Endodermal cell (in vitro differentiated cells): ENCODE measurements around the gene HEYL. TPM values are rescaled to one million over a fixed set of nuclear protein-coding genes. Genes with fewer than 3 reads are reported as not detected.

Source experiments
- DNase-seq: peaks from one replicate; pipeline ENCODE4 v3.0.0-alpha.2; 2017
- H3K27ac ChIP-seq: 2 replicates; pipeline ENCODE4 v1.5.1; 2013; ENCODE audit warnings: mild to moderate bottlenecking, low read depth, low read length, moderate library complexity
- H3K27me3 ChIP-seq: 2 replicates; pipeline ENCODE4 v1.6.1; 2013; ENCODE audit warnings: mild to moderate bottlenecking, low read length, moderate library complexity; ENCODE audit not compliant: insufficient read depth, control insufficient read depth, poor library complexity, severe bottlenecking
- H3K36me3 ChIP-seq: 2 replicates; pipeline ENCODE4 v1.7.0; 2013; ENCODE audit warnings: mild to moderate bottlenecking, low read length, moderate library complexity; ENCODE audit not compliant: control insufficient read depth, insufficient read depth
- H3K4me1 ChIP-seq: one replicate; pipeline ENCODE4 v1.7.0; 2013; ENCODE audit warnings: low read length; ENCODE audit not compliant: control insufficient read depth, insufficient read depth
- H3K4me3 ChIP-seq: 2 replicates; pipeline ENCODE4 v1.5.1; 2013; ENCODE audit warnings: mild to moderate bottlenecking, low read length, moderate library complexity
- H3K9ac ChIP-seq: 2 replicates; pipeline ENCODE4 v1.6.1; 2013; ENCODE audit warnings: mild to moderate bottlenecking, low read length, moderate library complexity; ENCODE audit not compliant: poor library complexity, severe bottlenecking; ENCODE audit errors: extremely low read depth
- H3K9me3 ChIP-seq: 2 replicates; pipeline ENCODE4 v1.6.1; 2013; ENCODE audit warnings: mild to moderate bottlenecking, low read length, moderate library complexity; ENCODE audit not compliant: control insufficient read depth
- H3K27ac Mint-ChIP-seq: 2 replicates; pipeline ENCODE4 v1.8.0; 2020; ENCODE audit warnings: mixed read lengths
- H3K27me3 Mint-ChIP-seq: 2 replicates; pipeline ENCODE4 v1.8.0; 2021; ENCODE audit warnings: mild to moderate bottlenecking, mixed read lengths; ENCODE audit not compliant: insufficient read depth
- H3K36me3 Mint-ChIP-seq: 2 replicates; pipeline ENCODE4 v1.8.0; 2020; ENCODE audit warnings: low read depth, mixed read lengths
- H3K4me1 Mint-ChIP-seq: 2 replicates; pipeline ENCODE4 v1.8.0; 2020; ENCODE audit warnings: mixed read lengths
- H3K4me3 Mint-ChIP-seq: 2 replicates; pipeline ENCODE4 v1.8.0; 2020; ENCODE audit warnings: mild to moderate bottlenecking, moderate library complexity, mixed read lengths
- H3K9me3 Mint-ChIP-seq: 2 replicates; pipeline ENCODE4 v1.8.0; 2020; ENCODE audit warnings: mild to moderate bottlenecking, mixed read lengths
- CTCF ChIP-seq: fragments of 200-600 bp; sonication (generic); conservative IDR thresholded peaks from 2 replicates; pipeline ENCODE4 v1.5.0; 2021; ENCODE audit warnings: antibody characterized with exemption, mild to moderate bottlenecking
- WGBS, 2 experiments: methylation state at CpG; one replicate each; pipeline versions ENCODE4 v1.1.5 to v1.1.7; 2013; ENCODE audit warnings: missing lambda C conversion rate in 2 of 2, mixed read lengths in 1 of 2; ENCODE audit not compliant: insufficient coverage in 1 of 2, insufficient read length in 1 of 2; 5-methylcytosine and 5-hydroxymethylcytosine counted together
- total RNA-seq, 2 donors: library from RNA; stranded (reverse); fragmentation: NEBNext Ultra II Directional in 1 of 2; extraction: Animal tissue kit (Norgen Biotek cat#: 25700) in 1 of 2; gene quantifications; 2 replicates in 1 of 2; 3 replicates in 1 of 2; pipeline ENCODE4 v1.2.1, GENCODE V29; 2021

The HEYL gene
- total RNA-seq, 2 donors from 2014 or later, result 1.2 to 1.5 TPM

- peaks cover 80% of the 10 kb centered on the region for H3K27me3 Mint-ChIP-seq
These were observed 7.0 kb upstream of the HEYL start for GRCh38 chr1:39646232-39647081.

GRCh38 chr1:39645411-39646043 lies 6.1 kb upstream of the HEYL start:
- H3K4me1 Mint-ChIP-seq, result peaks cover 5% of the 10 kb centered on the region
- no peak overlapping the region for H3K27ac Mint-ChIP-seq
- Histone ChIP-seq H3K27me3 (peaks cover 75% of the 10 kb centered on the region), H3K9me3 (no peaks in the 10 kb centered on the region), H3K9ac (no peak overlapping the region), H3K4me1 (no peaks in the 10 kb centered on the region), H3K4me3 (no peak overlapping the region), H3K27ac (no peak overlapping the region), H3K36me3 (no peaks in the 10 kb centered on the region)
- H3K4me3 Mint-ChIP-seq, result no peak overlapping the region
- no peak for TF ChIP-seq CTCF
- DNase-seq, result no peak
- 93 to 100% methylated on average over 1 to 3 of the region's 3 CpGs for WGBS, 2 experiments
- H3K27me3 Mint-ChIP-seq, result peaks cover 80% of the 10 kb centered on the region
- H3K9me3 Mint-ChIP-seq, result no peaks in the 10 kb centered on the region
- no peaks in the 10 kb centered on the region for H3K36me3 Mint-ChIP-seq

More at GRCh38 chr1:39646232-39647081, 7.0 kb upstream of the HEYL start:
- Histone ChIP-seq H3K36me3 (no peaks in the 10 kb centered on the region), H3K9ac (no peak overlapping the region), H3K4me3 (no peak overlapping the region), H3K27ac (peak overlapping the region; percentile 89), H3K27me3 (peaks cover 71% of the 10 kb centered on the region), H3K4me1 (no peaks in the 10 kb centered on the region), H3K9me3 (no peaks in the 10 kb centered on the region)
- H3K9me3 Mint-ChIP-seq, result no peaks in the 10 kb centered on the region
- peaks cover 5% of the 10 kb centered on the region for H3K4me1 Mint-ChIP-seq
- DNase-seq, result peak; percentile 84
- no peaks in the 10 kb centered on the region for H3K36me3 Mint-ChIP-seq
- H3K27ac Mint-ChIP-seq, result no peak overlapping the region
- WGBS, 2 experiments, result 20 to 60% methylated on average over 2 to 12 of the region's 12 CpGs
- no peak for TF ChIP-seq CTCF
- H3K4me3 Mint-ChIP-seq, result no peak overlapping the region

GRCh38 chr1:39643705-39644104 lies 4.3 kb upstream of the HEYL start:
- Mint-ChIP-seq H3K9me3 (no peaks in the 10 kb centered on the region), H3K36me3 (no peaks in the 10 kb centered on the region), H3K27me3 (peaks cover 81% of the 10 kb centered on the region), H3K27ac (no peak overlapping the region), H3K4me3 (no peak overlapping the region), H3K4me1 (peaks cover 5% of the 10 kb centered on the region)
- Histone ChIP-seq H3K9me3 (no peaks in the 10 kb centered on the region), H3K36me3 (no peaks in the 10 kb centered on the region), H3K27ac (no peak overlapping the region), H3K27me3 (peaks cover 80% of the 10 kb centered on the region), H3K4me3 (no peak overlapping the region), H3K9ac (no peak overlapping the region), H3K4me1 (no peaks in the 10 kb centered on the region)
- DNase-seq, result no peak
- WGBS, 2 experiments, result 79 to 80% methylated on average over 2 to 3 of the region's 3 CpGs
- no peak for TF ChIP-seq CTCF
